Bronchial epithelial cell (primary cell): ENCODE results near the gene TRABD2B. TPM values are rescaled to one million over a fixed set of nuclear protein-coding genes. Genes with fewer than 3 reads are reported as not detected.

ENCODE experiments used
- DNase-seq: peaks from one replicate; pipeline ENCODE4 v3.0.0-alpha.2; 2010; ENCODE audit warnings: low read depth
- FAIRE-seq: peaks from 2 replicates; lab custom pipeline; 2011; peaks lifted over from hg19 to GRCh38; lab: Jason Lieb, UNC
- H3K27me3 ChIP-seq: 2 replicates; pipeline ENCODE4 v1.5.1; 2011; ENCODE audit warnings: low read length; ENCODE audit not compliant: control insufficient read depth, insufficient read depth
- H3K36me3 ChIP-seq: 2 replicates; pipeline ENCODE4 v1.5.1; 2011; ENCODE audit warnings: low read length; ENCODE audit not compliant: control insufficient read depth, insufficient read depth
- H3K4me3 ChIP-seq: 2 replicates; pipeline ENCODE4 v1.5.1; 2011; ENCODE audit warnings: mild to moderate bottlenecking, low read depth, low read length, control low read depth
- CTCF ChIP-seq: IDR thresholded peaks from 2 replicates; pipeline ENCODE4 v1.5.1; 2011; ENCODE audit warnings: mild to moderate bottlenecking, moderate library complexity, low read length, control low read depth, inconsistent platforms; ENCODE audit not compliant: insufficient read depth, severe bottlenecking
- total RNA-seq: library from RNA; depleted of rRNA; stranded (reverse); fragments of >200 nt; gene quantifications from 2 replicates; pipeline ENCODE4 v1.2.1, GENCODE V29; 2014

TRABD2B gene
- total RNA-seq, 1 donor from 2014 or later: under 0.01 TPM

GRCh38 chr1:47725511-47725991 is 271.6 kb downstream of the TRABD2B start:
- FAIRE-seq (no peak), DNase-seq (no peak)
- Histone ChIP-seq H3K36me3 (no peaks in the 10 kb centered on the region), H3K4me3 (no peak overlapping the region), H3K27me3 (peaks cover 17% of the 10 kb centered on the region)
- no peak for TF ChIP-seq CTCF

DNA sequence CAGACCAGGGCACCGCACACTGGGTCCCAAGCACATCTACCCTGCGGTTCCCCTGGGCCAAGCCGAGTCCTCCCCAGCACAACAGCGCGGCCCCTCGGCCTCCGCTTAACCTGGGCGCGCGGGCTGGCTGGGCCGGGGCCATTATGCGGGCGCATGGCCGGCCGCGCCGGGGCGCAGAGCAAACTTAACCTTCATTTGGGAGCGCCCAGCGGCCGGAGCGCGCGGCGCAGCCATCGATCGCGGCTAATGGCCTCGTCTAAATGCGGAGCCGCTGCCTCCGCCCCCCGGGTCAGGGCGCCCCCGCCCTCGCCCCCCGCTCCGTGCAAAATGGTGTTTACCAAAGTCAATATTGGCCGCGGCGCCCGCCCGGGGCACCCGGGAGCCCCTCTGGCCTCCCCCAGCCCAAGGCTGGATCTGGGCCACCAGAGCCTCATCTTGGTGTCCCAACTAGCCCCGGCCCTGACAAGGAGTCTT is 272.1 kb downstream of the TRABD2B start:
- FAIRE-seq (no peak), DNase-seq (no peak)

GRCh38 chr1:47724432-47724999 is 272.7 kb downstream of the TRABD2B start:
- FAIRE-seq (no peak), DNase-seq (no peak)
- no peak overlapping the region for H3K4me3 ChIP-seq
- peaks cover 17% of the 10 kb centered on the region for H3K27me3 ChIP-seq
- H3K36me3 ChIP-seq: no peaks in the 10 kb centered on the region
- no peak for TF ChIP-seq CTCF

More for the DNA sequence above, 272.1 kb downstream of the TRABD2B start:
- no peaks in the 10 kb centered on the region for H3K36me3 ChIP-seq
- H3K27me3 ChIP-seq: peaks cover 17% of the 10 kb centered on the region
- TF ChIP-seq CTCF: no peak
- H3K4me3 ChIP-seq: no peak overlapping the region

DNA sequence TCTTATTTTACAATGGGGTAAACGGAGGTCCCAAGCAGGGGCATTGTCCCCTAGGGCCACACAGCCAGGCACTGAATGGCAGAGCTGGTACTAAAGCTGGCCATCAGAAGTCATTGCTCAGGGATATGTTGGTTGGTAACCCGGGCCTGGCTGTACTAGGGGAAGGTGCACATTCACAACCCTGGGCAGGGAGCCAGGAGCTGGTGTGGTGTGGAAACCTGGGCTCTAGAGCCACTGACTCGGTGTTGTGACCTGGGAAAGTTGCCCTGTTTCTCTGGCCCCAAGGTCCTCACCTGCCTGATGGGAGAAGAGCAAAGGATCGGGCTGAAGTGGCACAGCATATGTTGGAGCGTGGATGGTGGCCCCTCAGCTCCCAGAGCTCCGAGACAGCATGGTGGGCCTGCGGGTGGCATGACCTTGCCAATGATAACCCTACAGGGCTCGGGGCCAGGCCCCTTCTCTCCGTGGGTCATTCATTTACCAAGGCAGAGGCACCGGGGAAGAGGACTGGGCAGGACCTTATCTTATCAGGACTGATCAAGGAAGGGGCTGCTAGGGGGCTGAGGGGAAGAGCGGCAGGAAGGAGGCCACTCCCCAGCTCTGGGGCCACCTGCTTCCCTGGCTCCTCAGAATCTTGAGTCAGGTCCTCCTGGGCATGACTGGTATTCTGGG is 274.1 kb downstream of the TRABD2B start:
- H3K4me3 ChIP-seq: no peak overlapping the region
- peaks cover 20% of the 10 kb centered on the region for H3K27me3 ChIP-seq
- FAIRE-seq (no peak), DNase-seq (no peak)
- no peak for TF ChIP-seq CTCF
- H3K36me3 ChIP-seq: no peaks in the 10 kb centered on the region

DNA sequence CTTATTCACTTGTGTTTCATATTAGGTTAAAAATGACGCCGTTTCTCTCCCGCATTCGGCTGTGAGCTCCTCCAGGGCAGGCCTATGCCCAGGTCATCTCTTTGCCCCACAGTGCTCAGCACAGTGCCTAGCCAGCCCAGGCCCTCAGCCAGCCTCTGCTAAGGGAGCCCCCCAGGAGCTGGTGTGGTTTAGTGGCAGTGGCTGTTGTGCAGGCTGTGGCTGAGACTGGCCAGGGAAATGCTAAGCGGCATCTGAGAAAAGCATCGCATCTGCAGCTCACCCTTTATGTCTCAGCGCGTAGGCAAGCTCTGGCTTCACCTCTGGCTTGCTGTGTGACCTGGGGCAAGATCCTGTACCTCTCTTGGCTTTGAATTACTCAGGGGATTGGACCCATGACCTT is 275.1 kb downstream of the TRABD2B start:
- H3K4me3 ChIP-seq: no peak overlapping the region
- TF ChIP-seq CTCF: no peak
- peaks cover 20% of the 10 kb centered on the region for H3K27me3 ChIP-seq
- FAIRE-seq: no peak
- no peak for DNase-seq
- no peaks in the 10 kb centered on the region for H3K36me3 ChIP-seq
